NCI-H345 treated with DMSO at 0.1 percent for 48 hours (cell line): ENCODE measurements around the gene ITGB6.
"Not testable (repeated sequence)": the region's sequence is repeated elsewhere in the genome, so short reads cannot be mapped to it uniquely, and the experiment has no call there.

Source experiments
- DNase-seq: peaks from one replicate; lab custom pipeline; 2025; ENCODE audit not compliant: unreplicated experiment; lab: John Stamatoyannopoulos, UW

Gene ITGB6

GRCh38 chr2:160194351-160194750 is 5.7 kb downstream of the ITGB6 start:
- no peak for DNase-seq

GRCh38 chr2:160181146-160181836 is 18.8 kb downstream of the ITGB6 start:
- DNase-seq: not testable (repeated sequence)

GRCh38 chr2:160180690-160181089 is 19.4 kb downstream of the ITGB6 start:
- DNase-seq: not testable (repeated sequence)

- DNase-seq: no peak
Observed at GRCh38 chr2:160180172-160180571, 19.9 kb downstream of the ITGB6 start.

GRCh38 chr2:160175169-160176134 is 24.6 kb downstream of the ITGB6 start:
- DNase-seq: peak; percentile 13

GRCh38 chr2:160174322-160174721 is 25.8 kb downstream of the ITGB6 start:
- no peak for DNase-seq

GRCh38 chr2:160169988-160170387 is 30.1 kb downstream of the ITGB6 start:
- no peak for DNase-seq

GRCh38 chr2:160169471-160169870 is 30.6 kb downstream of the ITGB6 start:
- no peak for DNase-seq

GRCh38 chr2:160168878-160169277 is 31.2 kb downstream of the ITGB6 start:
- DNase-seq: no peak

GRCh38 chr2:160167089-160167740 is 32.9 kb downstream of the ITGB6 start:
- no peak for DNase-seq

- DNase-seq: no peak
Observed at GRCh38 chr2:160165996-160166395, 34.1 kb downstream of the ITGB6 start.

- DNase-seq: no peak
Observed at GRCh38 chr2:160165081-160165480, 35.0 kb downstream of the ITGB6 start.

GRCh38 chr2:160157861-160158829 is 41.9 kb downstream of the ITGB6 start:
- DNase-seq: no peak

- no peak for DNase-seq
Observed at GRCh38 chr2:160156665-160157064, 43.4 kb downstream of the ITGB6 start.

GRCh38 chr2:160156100-160156499 is 44.0 kb downstream of the ITGB6 start:
- DNase-seq: no peak

GRCh38 chr2:160148419-160148818 is 51.7 kb downstream of the ITGB6 start:
- DNase-seq: not testable (repeated sequence)

GRCh38 chr2:160145471-160145870 is 54.6 kb downstream of the ITGB6 start:
- no peak for DNase-seq

- DNase-seq: no peak
Observed at GRCh38 chr2:160144280-160144990, 55.6 kb downstream of the ITGB6 start.

- no peak for DNase-seq
Observed at GRCh38 chr2:160142472-160142871, 57.6 kb downstream of the ITGB6 start.

GRCh38 chr2:160141912-160142311 is 58.2 kb downstream of the ITGB6 start:
- DNase-seq: no peak
